ENCODE results near the gene PDXK. TPM values are rescaled to one million over a fixed set of nuclear protein-coding genes. Genes with fewer than 3 reads are reported as not detected.

PDXK gene
- total RNA-seq, 1 experiment from 2014 or later = 175 TPM

DNA sequence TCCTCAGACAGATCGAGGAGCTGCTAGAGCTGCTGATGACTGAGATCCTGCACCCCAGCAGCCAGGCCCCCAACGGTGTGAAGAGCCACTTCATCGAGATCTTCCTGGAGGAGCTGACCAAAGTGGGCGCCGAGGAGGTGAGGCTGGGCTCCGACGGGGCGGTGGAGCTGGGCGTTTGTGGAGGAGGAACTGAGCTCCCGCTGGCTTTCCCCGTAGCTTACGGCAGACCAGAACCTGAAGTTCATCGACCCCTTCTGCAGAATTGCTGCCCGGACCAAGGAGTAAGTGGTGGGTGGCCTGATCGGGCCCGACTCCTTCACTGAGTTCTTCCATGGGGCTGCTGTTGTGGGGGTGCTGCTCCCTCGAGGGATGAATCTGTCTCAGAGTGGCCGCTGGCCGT, 78.5 kb downstream of the PDXK start:
- Histone ChIP-seq H4K20me1 (ENCODE audit: insufficient read depth) (no peaks in the 10 kb centered on the region; the same call in none of the 2 replicates), H3K4me3 (no peak overlapping the region), H3K36me3 (ENCODE audit: low read depth) (peaks cover 8% of the 10 kb centered on the region; the same call in 1 of the 2 replicates), H3K4me2 (no peak overlapping the region), H3K9me2 (ENCODE audit: insufficient read depth) (no peaks in the 10 kb centered on the region), H3K27ac (no peak overlapping the region), H2AFZ (no peak overlapping the region), H3K4me1 (replicated peaks; ENCODE audit: insufficient read depth) (no peaks in the 10 kb centered on the region), H3K27me3 (ENCODE audit: insufficient read depth, low read depth) (no peaks in the 10 kb centered on the region), H3K79me2 (ENCODE audit: low read depth) (peaks cover 20% of the 10 kb centered on the region), H3K9me3 (ENCODE audit: insufficient read depth, low read depth) (no peaks in the 10 kb centered on the region), H3F3A (ENCODE audit: insufficient read depth, low read depth) (no peaks in the 10 kb centered on the region)
- intact Hi-C loops (cut with micrococcal nuclease; ENCODE audit: unreplicated experiment) = no loop called here
- ChIA-PET POLR2A (ENCODE audit: unreplicated experiment) (interaction anchor here (0.6 kb wide), 1 partner anchor 69 kb away, joined by 33 read pairs; no protein-coding TSS in a partner anchor), CTCF (no interaction called here)
- TF ChIP-seq, protein P1, sequence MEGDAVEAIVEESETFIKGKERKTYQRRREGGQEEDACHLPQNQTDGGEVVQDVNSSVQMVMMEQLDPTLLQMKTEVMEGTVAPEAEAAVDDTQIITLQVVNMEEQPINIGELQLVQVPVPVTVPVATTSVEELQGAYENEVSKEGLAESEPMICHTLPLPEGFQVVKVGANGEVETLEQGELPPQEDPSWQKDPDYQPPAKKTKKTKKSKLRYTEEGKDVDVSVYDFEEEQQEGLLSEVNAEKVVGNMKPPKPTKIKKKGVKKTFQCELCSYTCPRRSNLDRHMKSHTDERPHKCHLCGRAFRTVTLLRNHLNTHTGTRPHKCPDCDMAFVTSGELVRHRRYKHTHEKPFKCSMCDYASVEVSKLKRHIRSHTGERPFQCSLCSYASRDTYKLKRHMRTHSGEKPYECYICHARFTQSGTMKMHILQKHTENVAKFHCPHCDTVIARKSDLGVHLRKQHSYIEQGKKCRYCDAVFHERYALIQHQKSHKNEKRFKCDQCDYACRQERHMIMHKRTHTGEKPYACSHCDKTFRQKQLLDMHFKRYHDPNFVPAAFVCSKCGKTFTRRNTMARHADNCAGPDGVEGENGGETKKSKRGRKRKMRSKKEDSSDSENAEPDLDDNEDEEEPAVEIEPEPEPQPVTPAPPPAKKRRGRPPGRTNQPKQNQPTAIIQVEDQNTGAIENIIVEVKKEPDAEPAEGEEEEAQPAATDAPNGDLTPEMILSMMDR (conservative IDR thresholded peaks at IDR 0.05) = no peak
- TF ChIP-seq EZH2 (IDR thresholded peaks at IDR 0.05; ENCODE audit: low read depth) = no peak
- BruUV-seq (replicated peaks) = no TSS peak
- no peak for DNase-seq

DNA sequence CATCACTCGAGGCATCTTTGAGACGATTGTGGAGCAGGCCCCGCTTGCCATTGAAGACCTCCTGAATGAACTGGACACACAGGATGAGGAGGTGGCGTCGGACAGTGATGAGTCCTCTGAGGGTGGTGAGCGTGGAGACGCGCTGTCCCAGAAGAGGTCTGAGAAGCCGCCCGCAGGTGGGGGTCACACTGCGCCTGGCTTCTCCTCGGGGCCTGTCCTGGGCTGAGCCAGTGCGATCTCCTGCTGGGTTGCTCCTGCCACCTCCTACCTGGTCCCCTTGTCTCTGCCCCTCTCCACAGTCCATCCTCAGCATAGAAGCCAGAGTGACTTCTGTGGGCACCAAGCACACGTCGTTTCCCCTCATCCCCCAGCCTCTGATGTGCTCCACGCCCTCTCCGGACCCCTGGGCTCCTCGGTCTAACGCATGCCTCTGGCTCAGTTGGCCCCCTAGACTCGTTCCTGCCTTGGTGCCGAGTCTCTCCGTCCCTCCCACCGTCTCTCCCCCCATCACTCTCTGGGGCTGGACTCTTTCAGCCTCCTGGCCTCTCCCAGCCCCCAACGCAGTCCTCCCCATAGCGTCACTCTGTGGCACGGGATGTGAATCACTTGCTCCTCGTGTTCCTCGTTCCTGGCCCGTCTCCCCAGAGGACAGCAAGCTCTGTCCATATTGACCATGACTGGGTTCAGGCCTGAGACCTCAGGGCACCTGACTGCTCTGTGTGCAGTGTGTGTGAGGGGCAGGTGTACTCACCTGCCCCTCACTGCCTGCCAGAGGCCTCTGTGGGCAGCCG, 79.2 kb downstream of the PDXK start:
- Histone ChIP-seq H3K4me3 (no peak overlapping the region), H3K27me3 (ENCODE audit: insufficient read depth, low read depth) (no peaks in the 10 kb centered on the region), H3K36me3 (ENCODE audit: low read depth) (peaks cover 2% of the 10 kb centered on the region; the same call in 1 of the 2 replicates), H3K4me1 (replicated peaks; ENCODE audit: insufficient read depth) (no peaks in the 10 kb centered on the region), H4K20me1 (ENCODE audit: insufficient read depth) (no peaks in the 10 kb centered on the region; the same call in none of the 2 replicates), H2AFZ (no peak overlapping the region), H3K9me3 (ENCODE audit: insufficient read depth, low read depth) (no peaks in the 10 kb centered on the region), H3F3A (ENCODE audit: insufficient read depth, low read depth) (no peaks in the 10 kb centered on the region), H3K9me2 (ENCODE audit: insufficient read depth) (no peaks in the 10 kb centered on the region), H3K79me2 (ENCODE audit: low read depth) (peaks cover 13% of the 10 kb centered on the region), H3K27ac (no peak overlapping the region), H3K4me2 (no peak overlapping the region)
- POLR2A ChIA-PET (ENCODE audit: unreplicated experiment) = no interaction called here
- no peak for DNase-seq
- intact Hi-C loops (cut with micrococcal nuclease; ENCODE audit: unreplicated experiment) = no loop called here
- no TSS peak for BruUV-seq (replicated peaks)
- no peak for TF ChIP-seq EZH2 (IDR thresholded peaks at IDR 0.05; ENCODE audit: low read depth)
- TF ChIP-seq, protein P1 (conservative IDR thresholded peaks at IDR 0.05) = no peak
- CTCF ChIA-PET = no interaction called here

DNA sequence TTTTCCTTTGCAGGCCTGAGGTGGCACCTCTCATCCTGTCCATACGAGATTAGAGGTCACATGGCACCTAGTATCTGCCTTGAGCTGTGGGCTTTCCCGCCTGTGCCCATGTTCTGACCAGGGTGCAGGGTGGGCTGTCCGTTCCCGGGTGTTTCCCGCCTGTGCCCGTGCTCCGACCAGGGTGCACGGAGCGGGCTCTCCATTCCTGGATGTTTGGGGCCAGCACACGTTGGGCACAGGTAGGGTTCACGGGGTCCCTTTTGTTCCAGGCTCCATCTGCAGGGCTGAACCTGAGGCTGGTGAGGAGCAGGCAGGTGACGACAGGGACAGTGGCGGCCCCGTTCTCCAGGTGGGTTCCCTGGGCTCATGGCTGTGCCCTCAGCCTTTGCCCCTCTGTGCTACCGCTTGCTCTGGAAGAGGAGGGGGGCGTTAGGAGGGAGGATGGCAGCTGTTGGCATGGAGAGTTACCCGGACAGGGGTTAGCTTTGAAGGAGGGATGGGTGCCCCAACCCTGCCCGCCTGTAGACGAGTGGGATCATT, 80.4 kb downstream of the PDXK start:
- Histone ChIP-seq H3K4me1 (replicated peaks; ENCODE audit: insufficient read depth) (no peaks in the 10 kb centered on the region), H3K4me3 (no peak overlapping the region), H2AFZ (no peak overlapping the region), H3K9me2 (ENCODE audit: insufficient read depth) (no peaks in the 10 kb centered on the region), H3K36me3 (ENCODE audit: low read depth) (no peaks in the 10 kb centered on the region; the same call in 1 of the 2 replicates), H3K27ac (no peak overlapping the region), H4K20me1 (ENCODE audit: insufficient read depth) (no peaks in the 10 kb centered on the region; the same call in 1 of the 2 replicates), H3K27me3 (ENCODE audit: insufficient read depth, low read depth) (no peaks in the 10 kb centered on the region), H3F3A (ENCODE audit: insufficient read depth, low read depth) (no peaks in the 10 kb centered on the region), H3K4me2 (no peak overlapping the region), H3K79me2 (ENCODE audit: low read depth) (peaks cover 2% of the 10 kb centered on the region), H3K9me3 (ENCODE audit: insufficient read depth, low read depth) (no peaks in the 10 kb centered on the region)
- CTCF ChIA-PET = interaction anchor here (0.6 kb wide), 1 partner anchor 72 kb away, joined by 5 read pairs; no protein-coding TSS in a partner anchor
- POLR2A ChIA-PET (ENCODE audit: unreplicated experiment) = no interaction called here
- TF ChIP-seq EZH2 (IDR thresholded peaks at IDR 0.05; ENCODE audit: low read depth) = no peak
- TF ChIP-seq, protein P1 (conservative IDR thresholded peaks at IDR 0.05) = no peak
- DNase-seq = no peak
- intact Hi-C loops (cut with micrococcal nuclease; ENCODE audit: unreplicated experiment) = no loop called here
- no TSS peak for BruUV-seq (replicated peaks)

Data from PC-9 (cell line).